ENCODE results near the gene TMC8. TPM values are rescaled to one million over a fixed set of nuclear protein-coding genes. Genes with fewer than 3 reads are reported as not detected.
A peak's percentile ranks its signal among the peaks of the same experiment; 100 is the strongest.
"Not testable (repeated sequence)": the region's sequence is repeated elsewhere in the genome, so short reads cannot be mapped to it uniquely, and the experiment has no call there.

The TMC8 gene
- total RNA-seq, 2 donors from 2014 or later: 102 to 124 TPM

GRCh38 chr17:78138204-78139060, 7.9 kb downstream of the TMC8 start:
- H3K9me3 Mint-ChIP-seq: no peaks in the 10 kb centered on the region
- ATAC-seq (replicated peaks in 1 of 2) (no peak), DNase-seq (no peak)
- H3K36me3 Mint-ChIP-seq (ENCODE audit: insufficient read depth in 2 of 2): peaks cover 0 to 9% of the 10 kb centered on the region in 2 donors
- no peak overlapping the region for H3K4me3 Mint-ChIP-seq
- H3K27me3 Mint-ChIP-seq (ENCODE audit: low read depth): no peaks in the 10 kb centered on the region
- H3K4me1 Mint-ChIP-seq (ENCODE audit: low read depth): peaks cover 74% of the 10 kb centered on the region
- H3K27ac Mint-ChIP-seq: no peak overlapping the region

DNA sequence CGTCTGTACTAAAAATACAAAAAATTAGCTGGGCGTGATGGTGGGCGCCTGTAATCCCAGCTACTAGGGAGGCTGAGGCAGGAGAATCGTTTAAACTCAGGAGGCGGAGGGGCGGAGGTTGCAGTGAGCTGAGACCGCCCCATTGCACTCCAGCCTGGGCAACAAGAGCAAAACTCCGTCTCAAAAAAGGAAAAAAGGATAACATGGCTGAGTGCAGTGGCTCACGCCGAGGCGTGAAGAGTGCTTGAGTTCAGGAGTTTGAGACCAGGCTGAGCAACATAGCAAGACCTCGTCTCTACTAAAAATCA, 9.2 kb downstream of the TMC8 start:
- peaks cover 71% of the 10 kb centered on the region for H3K4me1 Mint-ChIP-seq (ENCODE audit: low read depth)
- not testable (repeated sequence) for DNase-seq; ATAC-seq (replicated peaks in 1 of 2); H3K36me3 Mint-ChIP-seq (ENCODE audit: insufficient read depth in 2 of 2); H3K27me3 Mint-ChIP-seq (ENCODE audit: low read depth); H3K9me3 Mint-ChIP-seq
- H3K27ac Mint-ChIP-seq: peak overlapping the region; percentile 66
- H3K4me3 Mint-ChIP-seq: peak overlapping the region; percentile 11 to 60

- H3K27ac Mint-ChIP-seq: peak overlapping the region; percentile 66
- H3K36me3 Mint-ChIP-seq (ENCODE audit: insufficient read depth in 2 of 2): peaks cover 0 to 8% of the 10 kb centered on the region in 2 donors
- DNase-seq: peak; percentile 99
- no peaks in the 10 kb centered on the region for H3K27me3 Mint-ChIP-seq (ENCODE audit: low read depth)
- ATAC-seq (replicated peaks in 1 of 2): peak; percentile 94
- H3K4me1 Mint-ChIP-seq (ENCODE audit: low read depth): peaks cover 67% of the 10 kb centered on the region
- no peaks in the 10 kb centered on the region for H3K9me3 Mint-ChIP-seq
- H3K4me3 Mint-ChIP-seq: peak overlapping the region; percentile 1 to 60
These were observed 9.8 kb downstream of the TMC8 start for GRCh38 chr17:78140169-78141051.

DNA sequence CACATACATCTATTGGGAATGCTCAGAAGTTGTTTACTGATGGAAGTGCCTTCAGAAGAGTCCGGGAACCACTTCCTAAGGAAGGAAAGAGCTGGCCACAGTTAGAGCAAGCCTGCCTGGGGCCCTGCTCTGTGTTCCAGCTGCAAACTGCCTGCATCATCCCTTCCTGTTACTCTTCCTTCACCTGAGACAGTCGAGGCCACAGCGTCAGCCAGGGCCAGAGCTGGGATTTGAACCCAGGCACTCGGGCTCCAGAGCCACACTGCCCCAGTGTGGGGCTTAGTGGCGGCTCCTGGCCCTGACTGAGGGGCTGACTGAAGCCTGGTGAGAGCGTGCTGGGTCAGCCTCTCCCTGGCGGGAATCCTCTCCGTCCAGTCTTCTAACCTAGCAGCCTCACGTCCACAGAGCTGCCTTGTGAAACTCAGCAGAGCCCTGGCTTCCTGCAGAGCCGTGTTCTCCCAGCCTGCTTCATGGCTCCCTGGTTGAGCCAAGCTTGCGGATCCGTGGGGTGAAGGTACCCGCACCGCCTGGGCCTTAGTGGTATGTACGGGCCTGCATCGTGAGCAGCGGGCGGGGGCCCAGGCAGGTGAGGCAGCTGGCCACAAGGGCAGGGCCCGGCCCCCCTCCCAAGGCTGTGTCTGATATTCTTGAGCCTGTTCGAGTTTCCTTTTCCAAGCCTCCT, 11.0 kb downstream of the TMC8 start:
- no peaks in the 10 kb centered on the region for H3K9me3 Mint-ChIP-seq
- H3K4me3 Mint-ChIP-seq: no peak overlapping the region
- no peak overlapping the region for H3K27ac Mint-ChIP-seq
- DNase-seq (no peak), ATAC-seq (replicated peaks in 1 of 2) (no peak)
- H3K27me3 Mint-ChIP-seq (ENCODE audit: low read depth): no peaks in the 10 kb centered on the region
- no peaks in the 10 kb centered on the region for H3K36me3 Mint-ChIP-seq (ENCODE audit: insufficient read depth in 2 of 2)
- H3K4me1 Mint-ChIP-seq (ENCODE audit: low read depth): peaks cover 55% of the 10 kb centered on the region

GRCh38 chr17:78142119-78142861, 11.7 kb downstream of the TMC8 start:
- H3K4me1 Mint-ChIP-seq (ENCODE audit: low read depth): peaks cover 50% of the 10 kb centered on the region
- no peaks in the 10 kb centered on the region for H3K9me3 Mint-ChIP-seq
- ATAC-seq (replicated peaks in 1 of 2) (no peak), DNase-seq (no peak)
- H3K27ac Mint-ChIP-seq: no peak overlapping the region
- no peaks in the 10 kb centered on the region for H3K36me3 Mint-ChIP-seq (ENCODE audit: insufficient read depth in 2 of 2)
- H3K4me3 Mint-ChIP-seq: no peak overlapping the region
- no peaks in the 10 kb centered on the region for H3K27me3 Mint-ChIP-seq (ENCODE audit: low read depth)

- no peaks in the 10 kb centered on the region for H3K9me3 Mint-ChIP-seq
- H3K27ac Mint-ChIP-seq: peak overlapping the region; percentile 57
- no peaks in the 10 kb centered on the region for H3K36me3 Mint-ChIP-seq (ENCODE audit: insufficient read depth in 2 of 2)
- H3K4me3 Mint-ChIP-seq: peak overlapping the region in 1 of 2 donors; percentile 20
- DNase-seq (no peak), ATAC-seq (replicated peaks in 1 of 2) (no peak)
- H3K27me3 Mint-ChIP-seq (ENCODE audit: low read depth): no peaks in the 10 kb centered on the region
- peaks cover 46% of the 10 kb centered on the region for H3K4me1 Mint-ChIP-seq (ENCODE audit: low read depth)
These were observed 12.9 kb downstream of the TMC8 start for GRCh38 chr17:78143214-78144146.

- Mint-ChIP-seq H3K27ac (no peak overlapping the region), H3K36me3 (ENCODE audit: insufficient read depth in 2 of 2) (no peaks in the 10 kb centered on the region)
- DNase-seq: no peak
These were observed 13.7 kb downstream of the TMC8 start for GRCh38 chr17:78144147-78144719.

GRCh38 chr17:78144736-78145641, 14.4 kb downstream of the TMC8 start:
- DNase-seq (no peak), ATAC-seq (replicated peaks in 1 of 2) (no peak)
- no peaks in the 10 kb centered on the region for H3K36me3 Mint-ChIP-seq (ENCODE audit: insufficient read depth in 2 of 2)
- H3K9me3 Mint-ChIP-seq: no peaks in the 10 kb centered on the region
- no peak overlapping the region for H3K27ac Mint-ChIP-seq
- no peaks in the 10 kb centered on the region for H3K27me3 Mint-ChIP-seq (ENCODE audit: low read depth)
- peaks cover 33% of the 10 kb centered on the region for H3K4me1 Mint-ChIP-seq (ENCODE audit: low read depth)
- H3K4me3 Mint-ChIP-seq: no peak overlapping the region

More at GRCh38 chr17:78144147-78144719, 13.7 kb downstream of the TMC8 start:
- Mint-ChIP-seq H3K4me1 (ENCODE audit: low read depth) (peaks cover 38% of the 10 kb centered on the region), H3K4me3 (no peak overlapping the region), H3K9me3 (no peaks in the 10 kb centered on the region), H3K27me3 (ENCODE audit: low read depth) (no peaks in the 10 kb centered on the region)
- no peak for ATAC-seq (replicated peaks in 1 of 2)

GRCh38 chr17:78146471-78146869, 15.9 kb downstream of the TMC8 start:
- peaks cover 25% of the 10 kb centered on the region for H3K4me1 Mint-ChIP-seq (ENCODE audit: low read depth)
- ATAC-seq (replicated peaks in 1 of 2) (no peak), DNase-seq (no peak)
- H3K4me3 Mint-ChIP-seq: no peak overlapping the region
- no peaks in the 10 kb centered on the region for H3K9me3 Mint-ChIP-seq
- no peaks in the 10 kb centered on the region for H3K27me3 Mint-ChIP-seq (ENCODE audit: low read depth)
- H3K27ac Mint-ChIP-seq: no peak overlapping the region
- H3K36me3 Mint-ChIP-seq (ENCODE audit: insufficient read depth in 2 of 2): no peaks in the 10 kb centered on the region

DNA sequence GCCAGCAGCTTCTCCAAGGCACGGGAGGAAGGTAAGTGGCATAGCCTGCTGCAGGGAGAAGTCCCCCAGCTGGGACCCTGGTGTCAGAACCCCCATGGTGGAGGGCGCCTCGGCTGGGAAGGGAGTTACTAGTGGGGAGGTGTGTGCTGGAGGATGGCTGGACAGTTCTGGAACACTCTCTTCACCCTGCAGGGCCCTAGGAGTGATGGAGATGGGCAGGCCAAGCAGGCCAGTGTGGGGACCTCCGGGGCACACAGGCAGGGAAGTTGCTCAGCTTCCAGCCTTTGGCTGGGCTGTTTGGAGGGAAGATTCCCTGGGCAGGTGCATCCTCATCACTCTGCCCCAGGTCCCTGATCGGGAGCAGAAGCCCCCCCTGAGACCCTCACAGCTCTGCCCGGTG, 16.3 kb downstream of the TMC8 start:
- peak in 1 of 2 donors; percentile 21 for ATAC-seq (replicated peaks in 1 of 2)
- DNase-seq: no peak
- H3K36me3 Mint-ChIP-seq (ENCODE audit: insufficient read depth in 2 of 2): no peaks in the 10 kb centered on the region
- H3K4me1 Mint-ChIP-seq (ENCODE audit: low read depth): peaks cover 23% of the 10 kb centered on the region
- no peak overlapping the region for H3K27ac Mint-ChIP-seq
- H3K9me3 Mint-ChIP-seq: no peaks in the 10 kb centered on the region
- H3K27me3 Mint-ChIP-seq (ENCODE audit: low read depth): no peaks in the 10 kb centered on the region
- no peak overlapping the region for H3K4me3 Mint-ChIP-seq
